GM18520 (cell line): ENCODE measurements around the gene ARHGEF10L.

Experiments
- ATAC-seq: cut with Tn5 transposase; IDR thresholded peaks from one replicate; pipeline ENCODE4 v1.9.1; 2021; ENCODE audit not compliant: unreplicated experiment

The ARHGEF10L gene

DNA sequence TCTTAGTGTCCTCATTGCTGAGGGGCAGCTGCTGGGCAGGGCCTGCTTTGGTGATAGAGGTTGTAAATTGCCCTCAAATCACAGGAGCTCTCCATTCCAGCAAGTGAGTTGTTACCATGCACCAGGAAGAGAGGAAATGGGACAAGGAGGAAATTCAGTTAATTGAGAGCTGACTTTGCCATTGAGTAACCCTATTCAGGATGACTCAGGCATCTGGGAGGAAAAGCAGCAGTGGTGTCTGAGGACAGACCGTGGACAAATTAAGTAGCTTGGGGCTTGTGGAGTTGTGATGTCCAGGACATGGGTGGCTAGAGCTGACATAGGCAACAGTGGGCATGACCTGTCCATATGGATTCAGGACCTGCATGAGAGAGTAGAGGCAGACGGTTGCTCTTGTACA, 5.9 kb downstream of the ARHGEF10L start:
- ATAC-seq, result no peak

DNA sequence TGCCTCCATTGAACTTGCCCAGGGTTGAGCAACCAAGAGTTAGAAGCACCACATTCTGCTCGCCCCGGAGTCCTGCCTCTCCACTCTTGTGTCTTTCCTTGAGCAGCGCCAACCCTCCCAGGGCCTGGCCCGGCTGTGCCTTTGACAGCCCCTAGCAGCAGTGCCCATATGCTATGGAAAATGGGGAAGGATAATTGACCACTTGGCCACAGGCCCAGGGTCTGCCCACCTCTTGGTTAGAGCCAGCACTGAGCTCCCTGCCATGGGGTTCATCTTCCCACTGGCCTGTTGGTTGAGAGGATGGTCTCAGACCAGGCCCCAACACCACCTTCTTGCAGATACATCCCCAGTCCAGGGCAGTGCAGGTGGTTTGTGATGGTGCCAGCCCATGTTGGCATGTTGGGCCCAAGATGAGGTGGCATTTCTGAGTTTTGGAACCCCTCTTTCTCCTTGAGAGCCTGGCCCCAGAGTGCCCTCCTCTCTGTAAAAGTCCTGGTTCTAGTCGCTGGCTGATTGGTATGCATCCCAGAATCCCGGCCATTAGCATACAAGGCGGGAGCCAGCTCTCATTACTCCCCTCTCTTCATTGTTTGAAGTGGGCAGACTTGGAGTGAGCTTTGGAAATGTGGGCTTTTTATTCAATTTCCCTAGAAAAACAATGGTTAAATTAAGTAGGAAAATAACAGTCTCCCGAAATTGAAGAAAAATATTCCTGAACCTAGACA, 7.6 kb downstream of the ARHGEF10L start:
- ATAC-seq, result no peak

DNA sequence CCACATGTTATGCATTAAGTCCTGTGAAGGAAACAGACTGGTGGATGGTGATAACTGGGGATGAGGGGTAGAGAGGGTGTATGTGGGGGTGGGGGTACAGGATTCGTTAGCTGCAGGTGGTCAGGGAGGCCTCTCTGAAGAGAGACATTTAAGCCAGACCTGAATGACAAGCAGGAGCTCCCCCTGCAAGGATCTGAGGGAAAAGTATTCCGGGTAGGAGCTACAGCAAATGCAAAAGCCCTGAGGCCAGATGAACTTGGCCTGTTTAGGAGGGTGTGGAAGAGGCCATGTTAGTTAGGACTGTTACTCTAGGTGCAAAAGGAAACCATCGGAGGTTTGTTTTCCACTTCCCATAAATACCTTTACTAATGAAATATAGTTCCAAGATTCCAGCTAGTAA, 9.9 kb downstream of the ARHGEF10L start:
- ATAC-seq, result no peak

DNA sequence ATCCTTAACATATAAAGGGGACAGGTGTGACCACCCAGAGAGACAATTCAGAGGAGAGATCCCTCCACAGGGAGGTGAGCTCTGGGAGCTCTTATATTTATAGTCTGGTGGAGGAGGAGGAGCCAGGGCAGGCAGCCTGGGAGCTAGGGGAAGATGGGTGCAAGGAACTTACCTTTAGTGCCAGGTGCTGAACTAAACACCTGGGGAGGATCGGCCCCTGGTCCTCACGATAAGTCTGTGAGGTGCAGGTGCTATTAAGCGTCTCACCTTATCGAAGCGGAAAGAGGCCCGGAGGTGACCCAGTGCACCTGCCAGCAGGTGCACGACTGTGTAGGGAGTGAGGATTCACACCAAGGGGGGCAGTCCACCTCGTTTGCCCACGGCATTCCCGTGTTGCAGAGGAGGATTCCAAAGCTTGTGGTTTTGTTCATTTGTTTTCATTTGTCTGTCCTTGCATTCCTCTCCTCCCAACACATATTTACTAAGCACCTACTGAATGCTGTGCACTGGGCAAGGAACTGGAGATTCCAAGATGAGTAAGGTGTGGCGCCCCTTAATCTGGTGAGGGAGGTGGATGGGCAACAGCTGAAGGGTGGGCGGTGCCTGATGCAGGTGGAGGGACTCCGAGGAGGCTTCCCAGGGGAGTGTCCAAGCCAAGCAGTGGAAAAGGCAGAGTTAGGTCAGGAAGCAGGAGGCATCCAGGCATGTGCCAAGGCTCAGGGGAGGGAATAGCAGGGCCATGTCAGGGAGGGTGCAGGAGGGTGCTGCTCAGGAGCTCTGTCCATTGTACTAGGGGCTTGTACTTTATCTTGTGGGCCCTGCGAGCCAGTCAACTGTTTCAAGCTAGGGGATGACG, 11.5 kb downstream of the ARHGEF10L start:
- ATAC-seq, result no peak

DNA sequence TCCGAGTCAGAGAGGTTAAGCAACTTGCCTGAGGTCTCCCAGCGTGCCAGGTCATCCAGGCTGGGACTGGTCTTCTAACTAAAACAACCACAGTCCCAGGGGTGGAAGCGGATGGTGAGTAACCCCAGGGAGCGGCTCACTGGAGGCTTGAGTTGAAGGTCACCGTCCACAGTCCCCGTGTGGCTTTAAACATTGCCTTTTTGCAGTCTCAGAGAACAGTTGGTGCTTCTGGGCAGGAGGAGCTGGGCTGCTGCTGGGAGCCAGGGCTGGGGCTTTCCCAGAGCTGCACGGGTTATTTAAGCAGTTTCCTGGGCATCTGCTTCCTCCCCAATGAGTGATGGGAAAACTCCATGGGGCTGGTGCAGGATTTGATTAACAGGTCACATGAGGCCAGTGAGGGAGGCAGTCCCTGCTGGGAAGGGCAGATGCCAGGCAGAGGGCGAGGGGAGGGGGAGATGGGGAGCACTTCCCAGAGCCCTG, 12.3 kb downstream of the ARHGEF10L start:
- ATAC-seq, result no peak

DNA sequence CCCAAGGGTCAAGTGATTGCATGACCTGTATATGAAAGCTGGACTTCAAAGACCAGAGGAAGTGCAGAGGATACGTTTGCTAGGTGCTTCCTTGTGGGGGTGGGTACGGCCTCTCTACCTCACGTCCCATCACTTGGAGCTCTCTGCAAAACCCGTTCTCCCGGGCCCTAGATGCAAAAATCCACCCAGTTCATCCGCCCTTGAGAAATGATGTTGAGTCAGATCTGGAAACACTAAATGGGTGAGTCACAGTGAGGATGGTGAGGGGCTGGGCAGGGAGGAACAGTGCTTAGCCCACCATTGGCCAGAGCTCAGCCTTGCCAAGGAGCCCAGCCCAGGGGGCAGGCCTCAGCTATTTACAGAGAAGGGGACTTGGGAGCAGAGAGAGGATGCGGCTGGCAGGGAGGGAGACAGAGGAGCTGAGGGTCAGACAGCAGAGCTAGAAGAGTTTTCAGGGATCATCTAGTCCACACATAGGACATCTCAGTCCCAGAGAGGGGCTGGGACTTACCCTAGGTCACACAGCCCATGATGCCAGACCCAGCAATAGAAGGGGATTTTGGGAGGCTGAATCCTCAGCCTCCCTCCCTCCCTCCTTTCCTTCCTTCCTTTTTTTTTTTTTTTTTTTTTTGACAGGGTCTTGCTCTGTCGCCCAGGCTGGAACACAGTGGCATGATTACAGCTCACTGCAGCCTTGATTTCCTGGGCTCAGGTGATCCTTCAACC, 14.6 kb downstream of the ARHGEF10L start:
- ATAC-seq, result no peak

DNA sequence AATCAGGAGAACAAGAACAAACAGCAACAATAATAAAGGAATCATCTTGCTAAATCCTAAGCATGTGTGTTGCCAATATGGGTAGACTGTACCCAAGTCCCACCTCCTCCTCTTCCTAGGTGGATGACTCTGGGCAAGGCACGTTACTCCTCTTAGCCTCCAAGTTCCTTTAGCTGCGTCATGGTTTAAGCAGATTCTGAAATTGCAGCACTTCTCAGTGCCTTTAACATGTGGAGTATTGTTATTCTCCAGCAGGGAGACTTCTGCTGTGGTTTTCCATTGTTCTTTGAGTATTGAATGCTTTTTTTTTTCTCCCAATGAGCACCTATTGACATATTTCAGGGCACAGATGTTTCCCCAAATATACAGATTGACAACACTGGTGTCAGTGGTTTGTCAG, 15.5 kb downstream of the ARHGEF10L start:
- ATAC-seq, result no peak

DNA sequence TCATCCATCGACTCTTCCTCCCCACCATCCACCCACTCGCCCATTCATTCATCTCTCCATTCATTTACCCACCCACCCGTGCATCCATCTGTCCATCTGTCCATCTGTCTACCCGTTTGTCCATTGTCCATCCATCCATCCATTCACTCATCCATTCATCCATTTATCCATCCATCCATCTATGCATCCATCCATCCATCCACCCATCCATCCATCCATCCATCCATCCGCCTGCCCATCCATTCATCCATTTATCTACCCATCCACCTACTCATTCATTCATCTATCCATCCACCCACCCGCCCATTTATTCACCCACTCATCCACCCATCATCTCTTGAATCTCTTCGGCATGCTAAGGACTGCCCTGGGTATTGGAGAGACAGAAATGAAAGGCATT, 18.5 kb downstream of the ARHGEF10L start:
- no peak for ATAC-seq

DNA sequence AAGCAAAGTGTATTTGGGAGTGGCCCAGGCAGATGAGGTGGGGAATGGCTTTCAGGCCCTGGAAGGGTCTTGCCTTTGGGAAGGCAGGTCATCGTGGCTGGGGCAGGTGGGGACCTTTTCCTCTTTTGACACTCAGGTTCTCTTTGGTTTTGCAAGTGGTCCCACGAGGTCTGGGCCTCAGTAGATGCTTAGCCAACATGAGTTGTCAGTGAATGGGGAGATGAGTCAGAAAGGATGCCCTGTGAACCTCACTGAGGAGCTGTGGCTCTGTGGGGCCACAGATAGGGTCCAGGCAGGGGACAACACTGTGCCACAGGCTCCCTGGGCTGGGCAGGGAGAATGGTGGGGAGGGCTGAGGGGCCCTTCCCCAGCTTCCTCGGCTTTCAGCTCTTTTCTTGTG, 19.0 kb downstream of the ARHGEF10L start:
- no peak for ATAC-seq

DNA sequence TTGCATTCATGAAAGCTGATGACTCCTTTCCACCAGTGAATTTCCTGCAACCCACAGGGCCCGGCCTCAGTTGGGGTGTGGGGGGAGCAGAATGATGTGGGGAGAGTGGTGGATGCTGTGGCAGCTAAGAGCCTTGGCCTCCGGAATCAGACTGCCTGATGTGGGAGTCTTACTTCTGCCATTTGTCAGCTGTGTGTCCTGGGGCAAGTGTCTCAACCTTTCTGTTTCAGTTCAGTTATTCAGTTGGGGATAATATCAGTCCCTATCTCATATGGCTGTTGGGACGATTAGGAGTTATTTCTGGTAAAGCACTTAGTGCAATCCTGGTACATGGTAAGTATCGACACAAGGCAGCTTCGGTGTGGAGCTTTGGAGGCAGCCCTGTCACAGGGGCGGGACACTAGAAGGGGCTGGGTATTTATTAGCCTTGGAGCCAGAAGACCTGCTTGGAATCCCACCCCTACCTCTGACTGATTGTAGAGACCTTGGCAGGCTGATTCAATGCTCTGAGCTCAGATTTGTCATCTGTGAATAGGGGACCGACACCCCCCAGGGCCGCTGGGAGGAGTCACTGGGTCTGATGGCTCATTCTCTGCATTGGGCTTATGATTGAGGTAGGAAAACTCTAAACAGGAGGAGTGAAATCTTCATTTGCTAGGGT, 19.6 kb downstream of the ARHGEF10L start:
- ATAC-seq, result no peak

DNA sequence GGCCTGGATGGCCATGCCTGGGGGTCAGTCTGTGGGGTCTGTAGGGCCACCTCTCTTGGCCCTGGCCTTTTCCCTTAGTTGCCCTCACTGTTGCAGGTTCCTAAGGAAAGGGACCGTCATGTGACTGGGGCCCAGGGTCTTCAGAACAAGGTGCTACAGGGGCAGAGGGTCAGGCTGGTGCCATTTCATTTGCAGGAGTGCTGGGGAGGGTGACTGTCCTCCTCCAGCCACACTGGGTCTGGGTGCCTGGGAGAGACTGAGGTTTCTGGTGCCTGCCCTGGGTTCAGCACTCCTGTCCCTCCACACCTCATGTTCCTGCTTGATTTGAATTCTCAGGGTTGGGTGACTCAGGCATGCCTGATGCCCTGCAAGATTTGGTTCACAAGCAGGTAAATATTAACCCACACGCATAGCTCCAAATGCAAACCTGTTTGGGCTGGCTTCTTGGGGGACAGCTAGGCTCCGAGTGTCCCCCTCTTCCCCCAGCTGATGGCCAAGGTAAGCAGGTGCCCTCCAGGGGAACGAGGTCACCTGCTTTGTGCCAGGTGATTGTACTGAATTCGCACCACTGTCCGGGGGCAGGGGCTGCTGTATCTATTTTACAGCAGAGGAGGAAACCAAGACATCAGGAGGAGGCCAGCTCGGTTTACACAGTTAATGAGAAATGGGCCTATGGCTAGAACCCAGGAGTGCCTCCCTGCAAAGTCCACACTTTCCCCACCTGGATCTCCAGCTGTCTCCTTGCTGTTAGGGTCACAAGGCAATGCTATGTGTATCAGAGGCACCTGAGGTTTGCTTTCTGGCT, 20.3 kb downstream of the ARHGEF10L start:
- ATAC-seq, result no peak

DNA sequence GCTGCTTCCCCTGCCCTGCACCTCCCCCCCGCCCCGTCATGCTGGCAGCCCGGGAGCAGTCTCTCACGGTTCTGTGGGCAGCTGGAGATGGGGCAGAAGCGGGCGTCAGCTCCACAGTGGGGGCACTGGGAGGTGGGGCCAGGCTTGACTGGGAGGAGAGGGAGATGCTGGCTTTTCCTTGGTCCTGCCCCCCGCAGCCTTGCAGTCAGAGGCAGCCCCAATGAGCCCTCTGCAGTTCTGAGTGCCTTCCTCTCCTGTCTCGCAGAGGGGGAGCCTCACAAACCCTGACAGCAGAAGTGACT, 21.7 kb downstream of the ARHGEF10L start:
- no peak for ATAC-seq

DNA sequence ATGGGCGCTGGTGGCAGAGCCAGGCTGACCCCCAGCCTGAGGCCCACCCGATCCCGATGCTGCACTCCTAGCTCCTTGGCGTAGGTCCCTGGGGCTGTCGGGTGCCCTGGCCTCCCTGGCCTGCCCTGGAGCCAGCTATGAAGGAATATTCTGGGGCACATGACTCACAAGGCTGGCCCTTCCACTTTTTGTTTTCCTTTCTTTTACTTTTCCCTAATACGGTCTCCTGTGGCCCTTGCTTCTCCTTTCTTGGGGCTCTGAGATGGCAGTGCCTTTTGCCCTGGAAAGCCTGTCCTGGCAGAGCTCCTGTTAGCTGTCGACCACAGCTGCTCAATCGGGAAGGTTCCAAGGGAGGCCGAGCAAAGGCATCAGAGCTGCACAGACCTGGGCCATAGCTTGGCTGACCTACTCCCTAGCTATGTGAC, 22.1 kb downstream of the ARHGEF10L start:
- ATAC-seq, result no peak

DNA sequence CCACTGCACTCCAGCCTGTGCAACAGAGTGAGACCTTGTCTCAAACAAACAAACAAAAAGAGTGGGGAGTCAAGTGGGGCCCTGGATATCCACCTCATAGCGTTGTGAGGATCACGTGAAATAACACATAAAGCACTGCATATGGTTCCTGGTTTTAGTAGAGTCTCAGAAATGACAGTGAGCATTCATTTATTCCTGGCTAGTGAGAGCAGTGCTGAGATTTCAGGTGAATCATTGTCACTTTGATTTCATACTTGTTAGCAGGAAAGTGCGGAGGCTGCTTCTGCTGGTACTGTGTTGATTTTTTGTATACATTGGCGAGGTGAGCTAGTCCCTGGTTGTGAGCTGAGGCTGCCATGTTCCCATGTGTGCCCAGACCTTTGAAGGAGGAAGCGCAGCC, 22.9 kb downstream of the ARHGEF10L start:
- ATAC-seq, result no peak

DNA sequence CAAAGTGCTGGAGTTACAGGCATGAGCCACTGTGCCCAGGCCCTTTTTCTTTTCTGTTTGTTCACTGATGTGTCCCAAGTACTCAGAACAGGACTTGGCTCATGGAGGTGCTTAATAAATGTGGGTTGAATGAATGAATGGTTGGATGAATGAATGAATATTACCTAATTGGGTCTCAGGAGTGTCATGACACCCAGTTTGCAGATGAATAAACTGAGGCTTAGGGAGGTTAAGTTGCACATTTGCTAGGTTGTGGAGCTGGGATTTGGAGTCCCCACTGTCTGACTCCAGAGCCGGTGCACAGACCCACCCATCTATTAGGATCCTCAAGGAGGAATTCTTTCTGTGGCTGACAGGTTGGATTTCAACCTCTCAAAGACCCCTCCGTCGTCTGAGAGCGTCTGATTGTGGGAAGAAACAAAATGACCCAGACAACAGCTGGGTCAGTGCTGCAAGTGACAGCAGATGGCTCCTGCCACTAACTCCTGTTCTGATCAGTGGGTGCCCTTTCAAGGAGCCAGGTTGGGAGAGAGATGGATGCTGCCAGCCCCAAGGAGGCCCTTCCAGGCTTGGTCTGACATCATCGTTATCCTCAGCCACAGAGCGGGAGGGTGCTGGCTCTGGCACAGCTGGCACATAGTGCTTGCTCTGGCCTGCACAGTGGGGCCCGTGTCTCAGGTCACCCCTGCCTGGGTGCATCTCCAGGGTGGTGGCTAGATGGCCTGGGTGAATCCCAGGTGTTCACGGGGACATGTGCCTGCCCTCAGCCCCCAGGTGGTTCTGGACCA, 24.2 kb downstream of the ARHGEF10L start:
- ATAC-seq, result no peak

DNA sequence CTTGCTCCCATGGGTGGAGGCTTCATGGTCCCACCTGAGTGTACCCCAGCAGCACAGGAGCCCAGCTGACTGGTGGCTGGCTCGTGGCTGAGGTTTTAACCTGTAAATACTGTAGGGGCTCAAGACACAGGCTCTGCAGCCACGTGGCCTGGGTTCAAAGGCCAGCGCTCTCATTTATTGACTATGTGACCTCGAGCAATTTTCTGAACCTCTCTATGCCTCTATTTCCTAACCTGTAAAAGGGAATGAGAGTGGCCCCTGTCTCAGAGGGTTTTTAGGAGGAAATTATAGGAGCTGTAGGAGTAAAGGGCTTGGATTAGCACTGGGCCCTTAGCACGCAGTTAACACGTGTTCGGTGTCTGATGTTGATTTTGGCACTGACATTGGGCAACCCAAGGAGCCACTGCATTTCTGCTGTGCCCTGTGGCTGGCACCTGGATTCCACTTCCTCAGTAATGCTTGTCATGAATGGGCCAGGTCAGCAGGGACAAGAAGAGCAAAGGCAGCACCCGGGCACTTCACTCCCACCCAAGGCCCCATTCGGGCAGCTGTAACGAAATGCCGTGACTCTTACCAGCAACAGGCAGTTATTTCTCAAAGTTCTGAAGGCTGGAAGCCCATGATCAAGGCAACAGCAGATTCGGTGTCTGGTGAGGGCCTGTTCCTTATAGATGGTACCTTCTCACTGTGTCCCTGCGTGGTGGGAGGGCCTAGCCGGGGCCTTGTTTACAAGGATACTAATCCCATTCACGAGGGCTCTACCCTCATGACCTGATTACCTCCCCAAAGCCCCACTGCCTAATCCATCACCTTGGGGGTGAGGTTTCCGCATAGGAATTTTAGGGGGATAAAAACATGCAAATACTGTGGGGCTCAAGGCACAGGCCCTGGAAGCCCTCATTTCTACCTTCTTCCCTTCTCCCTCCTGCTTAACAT, 25.2 kb downstream of the ARHGEF10L start:
- ATAC-seq, result no peak

DNA sequence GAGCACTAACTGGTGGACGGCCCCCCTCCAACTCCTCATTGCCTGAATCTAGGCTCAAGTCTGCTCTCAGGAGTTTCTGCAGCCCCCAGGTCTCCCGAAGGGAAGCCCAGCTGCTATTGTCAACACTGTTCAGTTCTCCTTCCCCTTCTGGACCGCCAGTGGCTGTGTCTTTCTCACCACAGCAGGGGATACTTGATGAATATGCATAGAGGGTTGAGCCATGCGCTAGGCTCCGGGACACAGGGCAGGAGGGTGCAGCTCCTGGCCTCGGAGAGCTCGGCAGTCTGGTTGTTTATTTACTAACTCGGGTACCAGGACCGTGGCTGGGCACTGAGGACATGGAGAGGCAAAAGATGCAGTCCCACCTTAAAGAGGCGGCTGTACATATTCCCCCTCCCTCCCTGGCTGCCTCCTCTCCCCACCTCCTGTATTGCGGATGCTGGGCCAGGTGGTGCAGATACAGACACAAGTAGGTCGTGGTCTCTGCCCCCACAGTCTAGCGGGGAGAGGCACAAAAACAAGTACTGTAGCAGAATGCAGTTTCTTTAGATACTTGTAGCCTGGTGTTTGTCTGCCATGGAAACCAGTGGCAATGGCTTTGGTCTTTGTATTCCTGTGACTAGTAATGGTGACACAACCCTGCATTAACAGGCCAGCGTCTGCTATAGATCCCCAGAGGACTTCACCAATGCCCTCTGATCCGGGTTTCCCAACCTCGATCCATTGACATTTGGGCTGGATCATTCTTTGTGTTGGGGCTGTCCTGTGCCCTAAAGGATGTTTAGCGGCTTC, 26.2 kb downstream of the ARHGEF10L start:
- no peak for ATAC-seq

DNA sequence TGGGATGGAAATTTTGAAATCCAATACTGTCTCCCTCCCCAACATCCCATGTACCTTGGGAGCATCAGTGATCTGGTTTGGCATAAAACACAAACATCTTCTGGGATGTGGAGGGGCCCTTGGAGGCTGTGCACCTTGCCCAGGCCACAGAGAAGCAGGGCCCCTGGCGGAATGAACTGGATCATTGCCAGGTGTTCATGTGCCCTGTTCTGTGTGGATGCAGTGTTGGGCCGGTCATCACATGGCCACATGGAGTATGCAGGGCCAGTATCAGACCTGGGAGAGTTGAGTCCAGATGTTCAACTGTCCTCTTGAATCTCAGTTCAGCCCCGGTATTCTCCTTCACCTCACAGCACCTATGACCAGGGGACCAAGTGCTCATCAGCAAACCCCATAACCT, 26.9 kb downstream of the ARHGEF10L start:
- ATAC-seq, result no peak
